HL-60 (cell line): Measurements from ENCODE around the gene SPAG9.
"Not testable (repeated sequence)": the region's sequence is repeated elsewhere in the genome, so short reads cannot be mapped to it uniquely, and the experiment has no call there.

Experiments
- CTCF ChIP-seq: IDR thresholded peaks from one replicate; pipeline ENCODE4 v1.5.1; 2011; ENCODE audit warnings: low read length, control low read depth, inconsistent platforms; ENCODE audit not compliant: insufficient read depth
- GABPA ChIP-seq: IDR thresholded peaks from 2 replicates; pipeline ENCODE4 v1.6.1; 2012; ENCODE audit warnings: low read depth
- POLR2AphosphoS5 ChIP-seq: IDR thresholded peaks from 2 replicates; pipeline ENCODE4 v1.6.1; 2012; ENCODE audit warnings: low read depth
- REST ChIP-seq: IDR thresholded peaks from 2 replicates; pipeline ENCODE4 v1.6.1; 2012; ENCODE audit warnings: low read depth; ENCODE audit not compliant: insufficient replicate concordance
- SPI1 ChIP-seq: IDR thresholded peaks from 2 replicates; pipeline ENCODE4 v1.6.1; 2012; ENCODE audit warnings: low read depth, mild to moderate bottlenecking, borderline replicate concordance

DNA sequence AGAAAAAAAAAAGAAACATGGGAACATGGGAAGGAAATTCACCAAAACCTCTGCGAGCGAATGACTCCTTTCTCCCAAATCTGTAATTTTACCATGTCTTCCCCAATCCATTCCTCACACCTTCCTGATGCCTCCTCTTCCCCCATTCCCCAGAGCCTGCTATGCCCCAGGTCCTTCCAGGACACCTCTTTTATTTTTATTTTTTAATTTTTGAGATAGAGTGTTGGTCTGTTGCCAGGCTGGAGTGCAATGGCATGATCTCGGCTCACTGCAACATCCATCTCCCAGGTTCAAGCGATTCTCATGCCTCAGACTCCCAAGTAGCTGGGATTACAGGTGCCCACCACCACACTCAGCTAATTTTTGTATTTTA lies 179.0 kb downstream of the SPAG9 start:
- TF ChIP-seq POLR2AphosphoS5, CTCF, REST, GABPA, SPI1: not testable (repeated sequence)
